ENCODE results near the gene GLYR1.
A peak's percentile ranks its signal among the peaks of the same experiment; 100 is the strongest.

Gene GLYR1

GRCh38 chr16:4803401-4803844 is 43.7 kb downstream of the GLYR1 start:
- no peak for DNase-seq

DNA sequence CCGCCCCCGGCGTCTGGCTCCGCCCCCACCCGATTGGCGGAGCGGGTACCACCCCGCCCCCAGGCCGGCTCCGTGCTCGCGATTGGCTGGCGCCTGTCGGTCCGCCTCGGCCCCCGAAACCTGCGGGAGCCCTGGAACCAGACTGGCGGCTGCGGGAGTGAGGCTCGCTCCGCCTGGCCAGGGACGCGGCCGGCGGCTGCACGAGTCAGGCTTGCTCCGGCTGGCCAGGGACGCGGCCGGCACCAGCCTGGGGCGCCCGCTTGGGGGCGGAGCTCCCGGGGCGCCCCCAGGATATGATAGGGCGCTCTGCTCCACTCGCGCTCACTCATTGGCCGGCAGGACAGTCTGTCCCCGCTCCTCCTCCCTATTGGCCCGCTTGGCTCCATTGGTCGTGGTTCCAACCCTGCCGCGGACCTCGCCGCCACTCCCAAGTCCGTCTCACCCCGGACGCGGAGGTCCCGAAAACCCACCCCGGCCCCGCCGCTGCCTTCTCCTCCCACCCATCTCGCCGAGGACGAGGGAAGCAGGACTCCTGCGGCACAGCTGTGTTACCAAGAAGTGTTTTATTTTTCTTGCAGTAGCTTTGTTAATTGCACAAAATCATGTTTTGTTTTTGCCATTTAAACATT is 44.3 kb downstream of the GLYR1 start:
- DNase-seq: peak; percentile 99

DNA sequence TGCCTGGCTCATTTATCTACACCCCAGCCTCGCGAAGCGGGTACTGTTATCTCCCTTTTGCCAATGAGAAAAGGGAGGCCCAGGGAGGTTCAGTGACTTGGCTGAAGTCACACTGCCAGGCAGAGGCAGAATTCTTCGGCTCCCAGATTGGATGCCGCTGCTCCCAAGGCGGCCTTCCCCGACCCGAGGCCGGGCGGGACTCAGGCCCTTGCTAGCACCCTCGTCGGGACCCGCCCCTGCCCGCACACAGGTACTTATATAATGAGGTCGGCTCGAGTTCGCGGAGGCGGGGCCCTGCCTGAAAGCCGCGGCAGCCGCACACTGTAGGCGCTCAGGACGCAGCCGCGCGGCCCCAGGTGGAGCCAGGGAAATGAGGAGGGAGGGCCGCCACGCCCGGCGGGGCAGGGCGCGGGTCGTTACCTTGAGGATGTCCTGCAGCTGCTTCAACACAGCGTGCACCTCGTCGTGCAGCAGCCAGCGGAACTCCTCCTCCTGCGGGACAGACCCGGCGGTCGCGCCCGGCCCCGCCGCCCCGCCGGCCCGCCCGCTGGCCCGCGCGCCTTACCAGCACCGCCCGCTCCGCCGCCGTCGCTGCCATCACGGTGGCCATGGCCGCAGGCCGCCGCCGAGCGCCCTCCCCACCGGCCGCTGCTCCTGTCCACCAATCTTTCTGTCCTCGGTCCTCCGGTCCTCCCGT is 45.0 kb downstream of the GLYR1 start, which contains the start of gene ROGDI:
TSS of gene ROGDI (minus strand) at position 672 of the 697 bp plus-strand sequence. CDS start at position 610, 62 bp downstream.
- no peak for DNase-seq

DNA sequence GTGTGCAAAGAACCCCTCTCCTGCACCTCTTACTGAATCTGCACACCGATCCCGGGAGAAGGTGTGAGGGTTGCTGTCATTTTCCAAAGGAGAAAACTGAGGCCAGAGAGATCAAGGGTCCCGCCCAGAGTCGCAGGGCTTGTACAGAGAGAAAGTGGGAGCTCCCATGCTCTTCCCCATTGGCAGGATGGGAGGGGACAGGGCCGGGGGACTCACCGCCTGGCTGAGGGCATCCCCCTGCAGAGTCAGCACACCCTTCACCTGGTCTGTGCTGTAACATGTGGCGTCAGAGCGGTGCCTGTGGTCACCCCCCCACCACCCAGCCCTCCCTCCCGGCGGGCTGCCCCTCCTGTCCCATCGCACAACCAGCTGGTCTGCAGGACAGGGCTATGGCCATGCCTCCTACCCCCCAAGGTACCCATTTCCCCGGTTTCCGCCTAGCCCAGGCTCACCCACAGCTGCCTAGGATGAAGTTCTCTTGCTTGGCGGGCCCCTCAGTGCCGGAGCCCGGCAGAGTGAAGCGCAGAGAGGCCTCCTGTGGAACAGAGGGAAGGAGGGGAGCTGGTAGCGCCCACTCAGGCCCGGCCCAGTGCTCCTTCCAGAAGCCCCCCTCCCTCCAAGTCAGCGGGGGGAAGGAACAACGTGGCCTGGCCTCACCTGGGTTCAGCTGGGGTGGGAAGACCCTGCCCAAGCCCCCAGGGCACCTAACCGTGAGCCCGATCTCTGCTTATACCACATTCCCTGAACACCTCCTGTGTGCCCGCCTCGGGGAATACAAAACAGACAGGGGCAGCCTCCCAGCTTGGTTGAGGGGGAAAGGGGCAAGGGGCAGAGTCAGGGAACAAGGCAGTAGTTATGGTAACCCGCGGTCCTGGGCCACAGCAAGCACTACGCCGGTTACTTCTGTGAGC is 45.8 kb downstream of the GLYR1 start:
- DNase-seq: no peak

GRCh38 chr16:4800290-4801041 is 46.6 kb downstream of the GLYR1 start:
- no peak for DNase-seq

DNA sequence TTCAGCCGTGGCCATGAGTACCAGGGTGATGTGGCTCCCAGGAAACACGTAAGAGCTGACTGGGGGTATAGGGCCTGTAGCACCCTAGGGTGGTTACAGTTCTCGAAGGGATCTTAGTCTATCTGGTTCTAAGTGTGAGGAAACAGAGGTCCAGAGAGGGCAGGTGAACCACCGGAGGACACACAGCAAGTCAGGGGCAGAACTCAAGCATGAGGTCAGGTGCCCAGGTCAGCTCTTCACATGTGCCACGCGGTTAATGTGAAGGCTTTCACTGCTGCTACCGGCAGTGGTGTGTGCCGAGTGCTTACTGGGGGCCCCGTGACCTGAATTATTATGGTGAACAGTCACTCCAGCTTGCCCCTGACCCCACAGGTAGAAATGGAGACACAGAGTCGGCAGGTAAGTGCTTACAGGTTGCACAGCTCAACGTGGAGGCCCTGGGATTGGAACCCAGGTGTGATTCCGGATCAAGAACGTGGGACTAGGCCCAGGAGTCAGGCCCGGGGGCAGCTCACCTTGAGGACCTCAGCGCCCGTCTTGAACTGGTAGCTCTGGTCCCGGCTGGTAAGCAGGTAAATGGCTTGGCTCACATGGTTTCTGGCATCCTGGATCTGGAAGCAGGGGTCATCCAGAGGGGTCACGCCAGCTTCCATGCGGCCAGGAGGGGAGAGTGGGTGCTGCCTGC is 47.8 kb downstream of the GLYR1 start:
- DNase-seq: no peak

- DNase-seq: no peak
Observed at GRCh38 chr16:4798456-4798855, 48.6 kb downstream of the GLYR1 start.

DNA sequence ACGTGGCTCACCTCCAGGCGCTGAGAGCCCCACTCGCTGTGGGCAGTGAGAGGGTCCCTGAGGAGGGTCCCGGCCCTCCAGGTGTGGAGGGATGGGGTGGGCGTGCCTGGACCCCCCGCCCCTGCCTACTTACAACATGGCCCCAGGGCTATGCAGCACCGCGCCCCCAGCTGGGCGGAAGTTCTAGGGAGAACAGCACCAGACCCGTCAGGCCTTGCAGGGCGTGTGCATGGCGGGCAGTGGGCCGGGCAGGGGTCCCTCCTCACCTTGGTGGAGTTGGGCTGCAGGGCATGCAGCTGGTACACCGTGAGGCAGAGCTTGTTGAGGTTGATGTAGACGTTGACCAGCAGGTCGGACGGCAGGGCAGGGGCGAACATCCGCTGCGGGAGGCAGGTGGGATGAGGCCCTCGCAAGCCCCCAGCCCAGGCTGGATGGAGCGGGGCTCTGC is 49.3 kb downstream of the GLYR1 start:
- no peak for DNase-seq

DNA sequence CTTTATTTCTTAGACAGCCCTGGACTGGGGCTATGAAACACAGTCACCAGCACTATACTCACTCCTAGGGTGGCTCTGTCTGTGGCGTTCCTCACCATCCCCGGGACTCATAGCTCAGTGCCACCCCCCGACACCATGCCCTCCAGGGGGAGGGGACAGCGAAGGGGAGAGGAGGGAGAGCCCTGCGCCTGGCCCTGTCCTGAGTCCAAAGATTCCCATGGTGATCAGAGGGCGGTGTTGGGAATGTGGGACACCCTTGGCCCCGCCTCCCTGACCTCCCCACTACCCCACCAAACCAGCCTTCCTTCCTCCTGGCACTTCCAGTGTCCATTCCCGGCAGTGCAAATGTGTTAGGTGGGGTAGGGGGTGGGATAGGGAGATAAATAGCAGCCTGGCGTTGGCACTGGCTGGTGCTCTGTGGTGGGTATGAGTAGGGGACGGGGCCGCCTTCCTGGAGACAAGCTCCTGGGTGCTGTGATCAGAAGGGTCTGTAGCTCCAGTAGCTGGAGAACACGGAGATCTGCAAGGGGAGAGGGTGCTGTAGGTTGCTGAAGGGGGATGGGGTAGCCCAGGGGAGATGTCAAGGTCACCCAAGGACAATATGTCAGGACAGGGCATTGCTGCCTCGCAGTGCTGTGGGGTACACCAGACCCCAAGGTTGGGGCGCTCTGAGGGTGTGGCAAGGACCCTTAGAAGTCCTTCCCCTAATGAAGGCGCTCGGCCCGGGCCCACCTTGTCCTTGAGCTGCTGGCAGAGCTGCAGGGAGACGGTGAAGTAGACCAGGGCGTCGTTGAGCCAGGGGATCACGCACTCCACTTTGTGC is 49.9 kb downstream of the GLYR1 start:
- DNase-seq: no peak

DNA sequence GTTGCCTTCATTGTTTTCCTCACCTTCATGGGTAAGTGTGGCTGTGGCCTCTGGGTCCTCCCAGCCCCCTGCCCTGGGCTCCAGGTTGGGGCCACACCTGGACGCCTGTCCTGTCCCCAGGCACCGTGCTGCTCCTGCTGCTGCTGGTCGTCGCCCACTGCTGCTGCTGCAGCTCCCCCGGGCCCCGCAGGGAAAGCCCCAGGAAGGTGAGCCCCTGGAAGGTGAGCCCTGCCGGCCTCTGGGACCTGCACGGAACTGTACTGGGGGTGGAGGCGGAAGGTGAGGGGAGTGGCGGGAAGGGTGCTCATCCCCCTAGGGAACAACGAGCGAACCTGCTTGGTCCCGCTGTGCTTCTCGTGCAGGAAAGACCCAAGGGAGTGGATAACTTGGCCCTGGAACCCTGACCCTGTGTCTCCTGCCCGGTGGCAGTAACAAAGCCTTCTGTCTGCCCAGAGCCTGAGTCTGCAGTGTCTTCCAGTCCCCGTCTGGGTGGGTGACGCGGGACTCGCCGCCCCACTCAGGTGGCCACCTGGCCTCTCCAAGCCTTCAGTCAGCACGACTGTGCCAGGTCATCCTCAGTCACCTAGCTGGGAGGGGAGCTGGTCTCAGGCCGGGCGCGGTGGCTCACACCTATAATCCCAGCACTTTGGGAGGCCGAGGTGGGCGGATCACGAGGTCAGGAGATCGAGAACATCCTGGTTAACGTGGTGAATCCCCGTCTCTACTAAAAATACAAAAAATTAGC is 51.1 kb downstream of the GLYR1 start:
- no peak for DNase-seq

DNA sequence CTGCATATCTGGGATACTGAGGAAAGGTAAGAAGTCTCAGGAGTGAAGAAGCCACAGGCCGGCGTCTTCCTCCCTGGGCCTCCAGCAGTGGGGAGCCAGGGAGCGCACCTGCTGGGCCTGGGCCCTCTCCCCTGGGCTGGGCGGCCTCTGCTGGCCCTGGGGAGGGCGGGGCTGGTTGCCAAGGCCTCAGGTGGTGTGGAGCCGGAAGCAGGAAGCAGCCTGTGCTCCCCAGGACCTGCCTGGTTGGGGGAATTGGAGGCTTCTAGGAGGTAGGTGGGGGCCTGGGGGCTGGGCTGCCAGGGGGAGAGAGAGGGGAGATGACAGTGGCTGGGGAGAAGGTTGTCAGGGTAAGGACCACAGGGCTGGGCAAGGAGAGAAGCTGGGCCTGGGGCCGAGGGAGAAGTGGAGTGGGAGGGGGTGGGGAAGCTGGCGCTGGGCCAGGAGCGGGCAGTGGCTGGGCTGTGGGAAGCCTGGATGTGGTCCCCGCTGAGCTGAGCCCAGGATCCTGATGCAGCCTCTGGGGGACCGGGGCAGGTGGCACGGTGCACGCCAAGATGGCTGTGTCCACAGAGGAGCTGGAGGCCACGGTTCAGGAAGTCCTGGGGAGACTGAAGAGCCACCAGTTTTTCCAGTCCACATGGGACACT is 51.8 kb downstream of the GLYR1 start, which contains the start of gene SMIM22:
TSS of gene SMIM22 (plus strand) at position 189 of the 647 bp plus-strand sequence. CDS start at position 555, 366 bp downstream.
- no peak for DNase-seq

GRCh38 chr16:4792951-4793513 is 54.1 kb downstream of the GLYR1 start:
- DNase-seq: no peak

GRCh38 chr16:4790871-4791270 is 56.2 kb downstream of the GLYR1 start:
- DNase-seq: no peak

GRCh38 chr16:4790261-4790660 is 56.8 kb downstream of the GLYR1 start:
- no peak for DNase-seq

DNA sequence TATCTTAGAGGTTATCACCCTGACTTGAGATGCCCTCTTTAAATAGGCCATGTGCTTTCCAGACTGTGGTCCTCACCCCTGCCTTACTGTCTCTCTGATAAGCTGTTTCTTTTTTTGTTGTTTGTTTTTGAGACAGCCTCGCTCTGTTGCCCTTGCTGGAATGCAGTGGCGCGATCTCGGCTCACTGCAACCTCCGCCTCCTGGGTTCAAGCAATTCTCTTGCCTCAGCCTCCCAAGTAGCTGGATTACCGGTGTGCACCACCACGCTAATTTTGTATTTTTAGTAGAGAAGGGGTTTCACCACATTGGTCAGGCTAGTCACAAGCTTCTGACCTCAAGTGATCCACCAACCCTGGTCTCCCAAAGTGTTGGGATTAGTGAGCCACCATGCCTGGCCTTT is 58.2 kb downstream of the GLYR1 start:
- DNase-seq: no peak

DNA sequence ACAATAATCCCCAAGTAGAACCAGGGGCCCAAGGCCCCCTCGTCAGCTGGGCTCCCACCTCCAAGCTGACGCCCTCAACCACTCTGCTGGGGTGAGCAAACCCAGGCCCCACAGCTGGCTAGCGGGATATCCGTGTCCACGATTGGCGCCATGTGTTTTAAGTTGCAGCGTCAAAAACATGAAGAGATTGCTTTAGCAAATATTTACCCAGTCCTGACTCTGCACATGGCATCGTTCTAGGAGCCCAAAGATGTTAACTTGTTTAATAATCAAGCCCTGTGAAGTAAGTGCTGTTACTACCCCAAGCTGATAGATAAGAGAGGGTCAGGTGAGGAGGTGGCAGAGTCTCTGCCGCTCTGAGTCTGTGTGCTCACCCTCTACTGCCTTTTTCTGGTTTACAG is 58.6 kb downstream of the GLYR1 start:
- DNase-seq: no peak

- no peak for DNase-seq
Observed at GRCh38 chr16:4787627-4788482, 59.2 kb downstream of the GLYR1 start, which contains the start of gene SEPTIN12. Gene SEPTIN12 (minus strand): TSS chr16:4788345. CDS start chr16:4787645, 700 bp downstream.

DNA sequence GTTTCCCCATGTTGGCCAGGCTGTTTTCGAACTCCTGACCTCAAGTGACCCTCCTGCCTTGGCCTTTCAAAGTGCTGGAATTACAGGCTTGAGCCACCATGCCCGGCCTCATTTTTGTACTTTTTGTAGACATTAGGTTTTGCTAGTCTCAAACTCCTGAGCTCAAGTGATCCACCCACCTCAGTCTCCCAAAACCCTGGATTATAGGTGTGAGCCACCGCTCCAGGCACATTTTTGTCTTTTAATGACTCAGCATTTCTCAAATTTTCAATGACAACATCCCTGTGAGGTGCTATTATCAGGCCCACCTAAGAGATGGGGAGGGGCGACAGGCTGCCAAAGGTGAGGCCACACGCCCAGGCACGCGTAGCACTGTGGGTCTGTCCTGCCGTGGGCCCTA is 60.0 kb downstream of the GLYR1 start:
- DNase-seq: no peak

Data from cortex of kidney (tissue), 1 donor.